ENCODE measurements around the gene GMPR2.

DNA sequence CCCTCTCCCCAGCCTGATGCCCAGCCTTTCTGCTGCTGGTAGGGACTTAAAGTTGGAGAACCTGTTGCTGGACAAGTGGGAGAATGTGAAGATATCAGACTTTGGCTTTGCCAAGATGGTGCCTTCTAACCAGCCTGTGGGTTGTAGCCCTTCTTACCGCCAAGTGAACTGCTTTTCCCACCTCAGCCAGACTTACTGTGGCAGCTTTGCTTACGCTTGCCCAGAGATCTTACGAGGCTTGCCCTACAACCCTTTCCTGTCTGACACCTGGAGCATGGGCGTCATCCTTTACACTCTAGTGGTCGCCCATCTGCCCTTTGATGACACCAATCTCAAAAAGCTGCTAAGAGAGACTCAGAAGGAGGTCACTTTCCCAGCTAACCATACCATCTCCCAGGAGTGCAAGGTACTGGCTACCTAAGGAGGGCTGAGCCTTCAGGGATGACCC lies 25.6 kb upstream of the GMPR2 start:
- TF ChIP-seq POLR2A (IDR thresholded peaks at IDR 0.05) = no peak
- TF ChIP-seq, protein P1, sequence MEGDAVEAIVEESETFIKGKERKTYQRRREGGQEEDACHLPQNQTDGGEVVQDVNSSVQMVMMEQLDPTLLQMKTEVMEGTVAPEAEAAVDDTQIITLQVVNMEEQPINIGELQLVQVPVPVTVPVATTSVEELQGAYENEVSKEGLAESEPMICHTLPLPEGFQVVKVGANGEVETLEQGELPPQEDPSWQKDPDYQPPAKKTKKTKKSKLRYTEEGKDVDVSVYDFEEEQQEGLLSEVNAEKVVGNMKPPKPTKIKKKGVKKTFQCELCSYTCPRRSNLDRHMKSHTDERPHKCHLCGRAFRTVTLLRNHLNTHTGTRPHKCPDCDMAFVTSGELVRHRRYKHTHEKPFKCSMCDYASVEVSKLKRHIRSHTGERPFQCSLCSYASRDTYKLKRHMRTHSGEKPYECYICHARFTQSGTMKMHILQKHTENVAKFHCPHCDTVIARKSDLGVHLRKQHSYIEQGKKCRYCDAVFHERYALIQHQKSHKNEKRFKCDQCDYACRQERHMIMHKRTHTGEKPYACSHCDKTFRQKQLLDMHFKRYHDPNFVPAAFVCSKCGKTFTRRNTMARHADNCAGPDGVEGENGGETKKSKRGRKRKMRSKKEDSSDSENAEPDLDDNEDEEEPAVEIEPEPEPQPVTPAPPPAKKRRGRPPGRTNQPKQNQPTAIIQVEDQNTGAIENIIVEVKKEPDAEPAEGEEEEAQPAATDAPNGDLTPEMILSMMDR (IDR thresholded peaks at IDR 0.05) = no peak

All from testis (tissue), 2 donors.